RPMI8226 (cell line): ENCODE measurements around the gene LINS1.

ENCODE experiments used
- DNase-seq: peaks from one replicate; pipeline ENCODE4 v3.0.0-alpha.2; 2015

LINS1 gene

GRCh38 chr15:100602064-100602822, at the start of gene LINS1, which contains the start of gene ASB7:
Gene LINS1, minus strand, starts transcription at chr15:100602184. Its CDS starts 21,342 bp downstream, at chr15:100580842.
Gene ASB7, plus strand, starts transcription at chr15:100602589. Its CDS starts 9,628 bp downstream, at chr15:100612217.
- DNase-seq = peak; percentile 100

- no peak for DNase-seq
Measured at GRCh38 chr15:100651253-100651652, 49.3 kb upstream of the LINS1 start.

DNA sequence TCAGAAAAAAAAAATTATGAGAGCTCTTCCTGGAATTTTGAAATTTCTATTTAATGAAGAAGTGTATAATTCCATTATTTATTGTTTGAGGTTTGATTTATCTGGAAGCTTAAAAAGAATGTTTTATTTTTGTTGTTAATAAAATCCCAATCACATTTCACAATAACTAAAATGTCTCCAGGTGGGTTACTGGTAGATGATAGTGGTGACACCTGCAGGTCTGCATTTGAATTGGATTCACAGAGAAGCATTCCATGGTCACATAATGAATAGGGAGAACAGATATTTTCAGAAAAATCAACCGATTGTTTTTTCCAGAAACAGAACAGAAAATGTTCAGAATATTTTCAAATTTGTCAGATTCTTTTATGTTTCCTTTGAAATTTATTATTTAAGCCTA, 48.7 kb upstream of the LINS1 start:
- DNase-seq = no peak

GRCh38 chr15:100648951-100649350, 47.0 kb upstream of the LINS1 start:
- no peak for DNase-seq

GRCh38 chr15:100645671-100646070, 43.7 kb upstream of the LINS1 start:
- DNase-seq = no peak

DNA sequence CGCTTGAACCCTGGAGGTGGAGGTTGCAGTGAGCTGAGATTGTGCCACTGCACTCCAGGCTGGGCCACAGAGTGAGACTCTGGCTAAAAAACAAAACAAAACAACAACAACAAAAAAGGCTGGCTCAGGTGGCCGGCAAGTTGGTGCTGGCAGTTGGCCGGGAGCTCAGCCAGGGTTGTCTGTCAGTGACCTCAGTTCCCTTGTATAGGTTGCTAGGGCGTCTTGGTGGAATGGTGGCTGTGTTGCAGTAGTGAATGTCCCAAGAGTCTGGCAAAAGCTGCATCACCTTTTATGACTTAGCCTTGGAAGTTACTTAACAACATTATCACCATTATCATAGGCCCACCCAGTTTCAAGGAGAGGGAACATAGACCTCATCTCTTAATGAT, 41.0 kb upstream of the LINS1 start:
- no peak for DNase-seq

- DNase-seq = no peak
Measured at GRCh38 chr15:100642213-100642949, 40.4 kb upstream of the LINS1 start.

DNA sequence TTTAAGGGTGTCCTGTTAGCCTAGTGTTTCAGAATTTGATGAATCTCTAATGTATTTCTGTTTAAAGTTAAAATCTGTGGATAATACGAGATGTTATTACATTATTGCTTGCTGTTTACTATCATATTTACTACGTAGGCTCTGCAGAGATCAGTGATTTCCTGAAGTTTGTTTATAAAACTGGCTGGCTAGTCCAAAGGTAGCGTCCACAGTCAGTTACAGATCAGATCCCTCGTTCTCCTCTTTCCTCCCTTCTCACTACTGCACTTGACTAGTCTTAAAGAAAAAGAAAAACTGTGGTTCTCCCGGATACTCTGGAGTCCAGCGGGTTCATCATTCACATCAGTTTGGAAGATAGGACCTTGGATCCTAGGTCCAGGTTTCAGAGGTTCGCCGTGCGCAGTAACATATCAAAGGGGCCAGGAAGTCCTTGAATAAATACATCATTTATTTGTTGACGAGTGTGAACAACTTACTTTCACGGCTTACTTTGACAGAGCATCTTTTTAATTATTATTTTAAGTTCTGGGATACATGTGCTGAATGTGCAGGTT, 36.3 kb upstream of the LINS1 start:
- no peak for DNase-seq

DNA sequence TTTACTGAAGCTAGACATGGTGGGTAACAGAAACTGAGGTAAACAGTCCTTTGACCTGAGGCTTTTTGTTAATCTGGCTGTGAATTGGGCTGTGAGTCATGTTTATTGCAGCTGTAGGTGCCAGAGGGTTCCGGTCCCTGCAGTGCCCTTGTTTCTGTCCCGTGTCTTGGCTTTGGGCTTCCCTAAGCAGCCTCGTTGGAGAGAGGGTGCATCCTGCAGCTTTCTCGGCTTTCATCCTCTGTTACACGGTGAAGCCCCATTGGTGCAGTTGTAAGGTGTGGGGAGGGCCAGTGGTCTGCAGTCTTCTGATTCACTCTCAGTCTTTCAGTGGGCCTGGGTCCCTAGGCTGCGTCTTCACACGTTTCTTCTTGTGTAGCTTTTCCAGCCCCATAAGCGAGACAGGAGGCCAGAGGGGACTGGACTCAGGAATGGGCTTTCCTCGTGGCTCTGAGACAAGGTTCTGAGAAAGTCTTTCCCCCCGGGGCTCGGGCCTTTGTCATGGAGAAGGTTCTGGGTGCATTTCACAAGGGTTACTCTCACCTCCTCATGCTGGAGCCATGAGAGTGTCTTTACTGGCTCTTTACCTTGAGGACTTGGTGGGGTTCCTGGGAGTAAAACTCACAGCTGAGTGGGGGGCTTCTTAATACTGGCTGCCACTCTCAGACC, 33.6 kb upstream of the LINS1 start:
- no peak for DNase-seq

GRCh38 chr15:100633763-100634075, 31.7 kb upstream of the LINS1 start:
- no peak for DNase-seq

DNA sequence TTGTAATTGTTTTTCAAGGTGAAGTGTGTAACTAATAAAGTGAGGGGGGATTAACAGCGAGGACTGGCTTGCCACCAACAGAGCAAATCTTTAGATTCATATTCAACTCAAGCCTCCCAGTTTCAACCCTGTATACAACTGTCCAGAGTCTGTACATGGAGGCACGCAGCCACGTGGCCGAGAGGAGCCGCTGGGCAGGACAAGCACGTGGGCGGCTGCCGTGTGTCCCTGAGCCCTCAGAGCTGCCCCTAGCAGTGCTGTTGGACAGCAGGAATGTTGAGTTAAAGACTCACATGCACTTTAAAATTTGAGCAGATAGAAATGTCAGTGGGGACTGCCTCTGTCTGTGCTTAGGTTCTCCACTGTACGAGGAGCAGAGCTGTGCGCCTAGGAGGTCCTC, 29.8 kb upstream of the LINS1 start:
- DNase-seq = no peak

GRCh38 chr15:100628746-100629145, 26.8 kb upstream of the LINS1 start:
- no peak for DNase-seq

DNA sequence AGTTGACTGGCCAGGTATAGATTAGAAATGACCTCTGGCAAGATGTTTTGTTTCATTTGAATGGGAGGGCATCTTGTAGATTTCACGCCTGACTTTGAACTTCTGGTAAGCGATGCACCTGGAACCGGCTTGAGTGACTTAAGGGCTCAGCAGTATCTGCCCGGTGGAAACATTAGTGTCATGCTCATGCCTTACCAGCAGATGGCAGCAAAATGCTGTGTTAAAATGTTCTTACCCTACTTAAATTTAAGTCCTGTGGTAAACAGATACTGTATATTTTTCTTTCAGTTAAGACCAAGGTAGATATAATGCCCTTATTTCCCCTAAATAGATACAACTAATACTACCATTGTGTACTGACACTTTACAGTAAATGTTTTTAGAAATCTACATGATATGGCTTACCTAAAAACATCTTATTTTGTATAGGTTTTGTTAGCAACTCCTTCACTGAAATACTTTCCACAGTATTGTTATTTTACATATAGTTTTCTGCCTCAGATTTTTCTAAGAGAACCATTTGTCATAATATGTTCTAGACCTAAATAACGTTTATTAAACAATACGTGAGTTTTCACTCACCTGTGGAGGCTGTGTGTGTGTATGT, 25.9 kb upstream of the LINS1 start:
- DNase-seq = peak; percentile 78

DNA sequence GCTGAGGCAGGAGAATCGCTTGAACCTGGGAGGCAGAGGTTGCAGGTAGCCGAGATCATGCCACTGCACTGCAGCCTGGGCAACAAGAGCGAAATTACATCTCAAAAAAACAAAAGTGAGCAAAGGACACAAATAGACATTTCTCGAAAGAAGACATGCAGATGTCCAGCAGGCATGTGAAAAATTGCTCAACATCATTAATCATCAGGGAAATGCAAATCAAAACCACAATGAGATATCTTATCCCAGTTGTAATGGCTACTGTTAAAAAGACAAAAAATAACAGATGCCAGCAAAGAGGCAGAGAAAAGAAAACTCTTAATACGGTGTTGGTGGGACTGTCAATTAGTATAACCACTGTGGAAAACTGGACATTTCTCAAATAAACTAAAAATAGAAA, 21.3 kb upstream of the LINS1 start:
- no peak for DNase-seq

GRCh38 chr15:100616700-100617099, 14.7 kb upstream of the LINS1 start:
- DNase-seq = no peak

GRCh38 chr15:100615801-100616200, 13.8 kb upstream of the LINS1 start:
- DNase-seq = no peak

DNA sequence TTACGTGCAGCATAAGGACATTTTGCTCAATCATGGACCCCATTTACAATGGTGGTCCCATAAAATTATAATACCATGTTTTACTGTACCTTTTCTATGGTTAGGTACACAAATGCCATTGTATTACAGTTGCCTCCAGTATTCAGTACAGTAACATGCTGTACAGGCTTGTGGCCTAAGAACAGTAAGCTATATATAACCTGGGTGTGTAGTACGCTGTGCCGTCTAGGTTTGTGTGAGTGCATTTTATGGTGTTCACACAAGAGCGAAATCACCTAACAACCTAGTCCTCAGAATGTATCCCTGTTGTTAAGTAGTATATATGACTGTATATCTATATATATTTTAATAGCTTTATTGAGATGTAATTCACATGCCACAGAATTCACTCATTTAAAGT, 12.9 kb upstream of the LINS1 start:
- no peak for DNase-seq

DNA sequence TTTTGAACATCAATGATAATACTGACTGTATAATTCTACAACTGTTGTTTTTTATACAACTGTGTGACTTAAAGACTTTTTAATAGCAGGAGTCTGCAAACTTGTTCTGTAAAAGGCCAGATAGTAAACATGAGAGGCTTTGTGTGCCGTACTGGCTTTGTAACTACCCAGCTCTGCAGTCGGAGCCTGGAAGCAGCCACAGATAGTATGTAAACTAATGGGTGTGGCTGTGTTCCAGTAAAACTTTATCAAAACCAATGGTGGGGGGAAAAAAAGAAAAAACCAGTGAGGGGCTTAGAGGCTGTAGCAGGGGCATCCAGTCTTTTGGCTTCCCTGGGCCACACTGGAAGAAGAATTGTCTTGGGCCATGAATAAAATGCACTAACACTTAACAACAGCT, 12.4 kb upstream of the LINS1 start:
- DNase-seq = no peak

GRCh38 chr15:100613208-100613607, 11.2 kb upstream of the LINS1 start:
- no peak for DNase-seq

DNA sequence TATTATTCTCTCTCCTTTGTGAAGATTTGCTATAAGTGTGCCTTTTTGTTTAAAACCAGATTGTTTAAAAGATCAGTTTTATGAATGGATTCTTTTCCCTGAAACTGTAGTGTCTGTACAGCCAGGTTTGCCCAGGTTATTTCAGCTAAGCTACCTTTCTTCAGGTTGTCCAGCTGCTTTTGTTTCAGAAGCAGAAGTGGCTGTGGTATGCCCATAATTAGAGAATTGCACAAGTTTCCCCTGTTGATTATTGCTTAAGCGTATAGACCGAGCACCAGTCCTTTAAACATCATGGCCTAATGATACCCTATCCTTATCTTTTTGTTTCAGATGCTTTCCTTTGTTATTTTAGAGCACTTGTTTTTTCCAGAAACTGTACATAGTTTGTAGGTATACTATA, 10.6 kb upstream of the LINS1 start:
- no peak for DNase-seq

DNA sequence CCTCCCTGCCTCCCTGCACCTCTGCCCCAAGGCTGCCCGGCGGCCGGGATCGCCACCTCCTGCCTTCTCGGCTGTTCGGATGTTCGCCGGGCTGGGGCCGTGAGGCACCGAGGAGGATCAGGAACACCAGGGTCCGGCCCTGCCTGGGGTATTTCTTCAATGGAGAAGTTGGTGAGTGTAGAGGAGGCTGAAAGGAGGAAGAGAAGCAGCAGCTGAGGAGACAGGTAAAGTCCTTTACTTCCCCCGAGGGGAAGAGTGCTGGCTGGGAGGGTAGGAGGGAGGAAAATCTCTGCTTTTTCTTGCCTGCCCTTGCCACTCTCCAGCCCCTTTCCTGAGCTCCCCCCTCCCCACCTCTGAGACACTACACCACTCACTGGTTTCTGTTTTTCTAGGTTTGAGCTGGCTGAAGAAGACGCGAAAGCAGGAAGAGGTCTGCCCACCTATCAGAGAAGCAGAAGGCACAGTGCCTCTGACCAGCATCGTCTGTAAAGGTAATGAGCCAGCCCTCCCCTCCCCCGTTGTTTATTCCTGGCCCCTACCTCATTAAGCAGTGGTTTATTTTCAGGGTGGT, 924 bp upstream of the LINS1 start:
- DNase-seq = peak; percentile 59

DNA sequence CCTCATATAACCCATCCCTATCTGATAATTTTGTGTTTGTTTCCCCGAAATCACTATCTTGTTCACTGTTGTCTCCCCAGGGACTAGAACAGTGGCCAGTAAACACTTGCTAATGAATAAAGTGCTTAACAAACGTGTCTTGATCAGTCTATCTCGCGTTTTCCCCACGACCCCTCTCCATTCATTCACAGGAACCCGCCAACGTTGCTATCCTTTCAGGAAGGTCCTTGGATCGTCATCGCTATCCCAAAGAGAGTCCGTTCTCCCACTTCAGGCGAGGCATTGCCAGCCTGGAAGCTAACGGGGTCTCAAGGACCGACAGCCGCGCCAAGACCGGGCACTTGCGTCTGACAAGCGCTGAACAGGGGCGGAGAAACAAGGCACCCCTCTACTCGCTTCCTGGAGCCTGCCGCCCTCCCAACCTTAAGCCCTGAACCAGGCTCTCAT, 344 bp downstream of the LINS1 start:
- DNase-seq = no peak

DNA sequence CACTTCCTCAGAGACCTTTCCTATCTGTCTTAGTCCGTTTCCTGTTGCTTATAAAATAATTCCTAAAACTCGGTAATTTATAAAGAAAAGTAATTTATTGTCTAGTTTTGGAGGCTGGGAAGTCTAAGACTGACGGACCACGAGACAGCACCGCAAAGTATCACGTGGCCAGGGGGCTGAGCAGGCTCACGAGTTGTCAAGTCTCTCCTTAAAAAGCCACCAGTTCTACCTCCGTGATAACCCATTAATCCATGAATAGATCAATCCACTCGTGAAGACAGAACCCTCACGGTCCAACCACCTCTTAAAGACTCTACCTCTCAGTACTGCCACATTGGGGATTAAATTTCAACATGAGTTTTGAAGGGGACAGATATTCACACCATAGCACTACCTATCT, 821 bp downstream of the LINS1 start:
- DNase-seq = peak; percentile 42
